ENCODE results near the gene ORC4. TPM values are rescaled to one million over a fixed set of nuclear protein-coding genes. Genes with fewer than 3 reads are reported as not detected.

ORC4 gene
- total and polyA plus RNA-seq, 2 of the 8 experiments (the other 6 are each of a cell fraction or from before 2014, with no cell fraction given): 22.7 to 63.7 TPM

- H3K18ac ChIP-seq (ENCODE audit: extremely low read depth, low read length): no peak overlapping the region
- H3K36me3 ChIP-seq (ENCODE audit: control insufficient read depth in 2 of 4, insufficient read depth in 4 of 4, low read length in 3 of 4): peaks cover 0 to 6% (median 0%) of the 10 kb centered on the region in 4 experiments; a peak in 1 of 8 replicates
- no peak overlapping the region for H3K4me2 ChIP-seq (ENCODE audit: insufficient read depth in 1 of 2, low read depth in 2 of 2, low read length in 2 of 2)
- peaks cover 8% of the 10 kb centered on the region for H3K79me1 ChIP-seq (ENCODE audit: low read depth, low read length)
- no peaks in the 10 kb centered on the region for H3K9me3 ChIP-seq (ENCODE audit: insufficient read depth in 2 of 2, low read depth in 1 of 2, low read length in 1 of 2)
- no peak for FAIRE-seq
- no peak overlapping the region for H3K4me3 ChIP-seq (ENCODE audit: extremely low read depth in 1 of 4, insufficient read depth in 2 of 4, low read depth in 3 of 4, low read length in 4 of 4)
- CTCF ChIA-PET (ENCODE audit: partially characterized antibody): interaction anchor here (0.9 to 2.0 kb wide), 3 partner anchors 12 to 835 kb away, joined by 3 to 4 read pairs (median 3); no protein-coding TSS in a partner anchor
- H4K91ac ChIP-seq (replicated peaks; ENCODE audit: insufficient read length, low read length): no peak overlapping the region
- no peak overlapping the region for H3K4ac ChIP-seq (replicated peaks; ENCODE audit: insufficient read length, low read depth, low read length)
- H3K56ac ChIP-seq (replicated peaks; ENCODE audit: insufficient read length, low read depth, low read length): no peak overlapping the region
- no peak overlapping the region for H3K9ac ChIP-seq (replicated peaks in 1 of 4; ENCODE audit: extremely low read depth in 1 of 4, low read depth in 3 of 4, low read length in 3 of 4)
- no peak overlapping the region for H4K8ac ChIP-seq (ENCODE audit: extremely low read depth, insufficient read depth, low read length)
- no peak overlapping the region for H2BK5ac ChIP-seq (ENCODE audit: low read depth, low read length)
- no peak overlapping the region for H3K27ac ChIP-seq (ENCODE audit: low read depth, low read length)
- H4K20me1 ChIP-seq (replicated peaks in 1 of 2; ENCODE audit: control insufficient read depth in 1 of 2, insufficient read depth in 2 of 2, low read length in 2 of 2): peaks cover 0 to 7% of the 10 kb centered on the region in 2 experiments
- no peak overlapping the region for H2BK20ac ChIP-seq (ENCODE audit: low read length)
- no peak overlapping the region for H2BK12ac ChIP-seq (ENCODE audit: low read depth, low read length)
- no peaks in the 10 kb centered on the region for H3K23me2 ChIP-seq (ENCODE audit: low read depth, low read length)
- H3K27me3 ChIP-seq (replicated peaks in 1 of 4; ENCODE audit: control insufficient read depth in 3 of 4, extremely low read depth in 1 of 4, insufficient read depth in 3 of 4, low read length in 3 of 4): no peaks in the 10 kb centered on the region
- no peak overlapping the region for H3K23ac ChIP-seq (ENCODE audit: insufficient read length)
- peaks cover 0 to 5% (median 0%) of the 10 kb centered on the region in 4 experiments; a peak in 1 of 7 replicates for H3K4me1 ChIP-seq (replicated peaks in 1 of 4; ENCODE audit: control insufficient read depth in 3 of 4, insufficient read depth in 4 of 4, low read length in 3 of 4)
- TF ChIP-seq SRF (IDR thresholded peaks at IDR 0.05; ENCODE audit: low read depth, low read length) (no peak), SP2 (IDR thresholded peaks at IDR 0.05; ENCODE audit: low read length) (no peak), SUZ12 (IDR thresholded peaks at IDR 0.05; ENCODE audit: low read length) (no peak), KDM1A (IDR thresholded peaks at IDR 0.05; ENCODE audit: borderline replicate concordance, low read length) (no peak), BRCA1 (IDR thresholded peaks at IDR 0.05; ENCODE audit: low read depth, low read length) (no peak), PHF8 (conservative IDR thresholded peaks at IDR 0.05; ENCODE audit: low read depth, low read length) (no peak), KDM4A (IDR thresholded peaks at IDR 0.05; ENCODE audit: low read depth, low read length, severe bottlenecking) (no peak), EGR1 (IDR thresholded peaks at IDR 0.05; ENCODE audit: borderline replicate concordance, low read depth, low read length) (no peak)
- POLR2A ChIA-PET (ENCODE audit: partially characterized antibody): no interaction called here
- 93% methylated on average over 3 of the region's 3 CpGs; no CpG with 5 or more reads in 1 of the 2 experiments for WGBS, 2 experiments (ENCODE audit: extremely low coverage in 1 of 2, insufficient coverage in 1 of 2, insufficient read length in 1 of 2, insufficient replicate concordance in 2 of 2, low coverage in 1 of 2, low lambda C conversion rate in 2 of 2, missing lambda C conversion rate in 1 of 2)
- H3K79me2 ChIP-seq (ENCODE audit: control insufficient read depth in 1 of 2, insufficient read depth in 2 of 2, low read length in 2 of 2): peaks cover 0 to 77% of the 10 kb centered on the region in 2 experiments; a peak in 3 of 4 replicates
- H3K14ac ChIP-seq (ENCODE audit: insufficient read length): no peak overlapping the region
- no peak overlapping the region for H2BK120ac ChIP-seq (replicated peaks; ENCODE audit: low read depth, low read length)
- H2BK15ac ChIP-seq (ENCODE audit: low read length): no peak overlapping the region
- DNase-seq (ENCODE audit: low read depth in 1 of 2, low spot score in 2 of 2): no peak
- no peak overlapping the region for H2AK5ac ChIP-seq (ENCODE audit: low read depth, low read length)
- H2AFZ ChIP-seq (ENCODE audit: low read length): no peak overlapping the region
- H4K5ac ChIP-seq (ENCODE audit: insufficient read length, low read depth, low read length): no peak overlapping the region
These were observed 42.9 kb downstream of the ORC4 start for GRCh38 chr2:147977679-147978078.

Data from H1 (cell line).